ENCODE data around the gene LDLRAD3.

DNA sequence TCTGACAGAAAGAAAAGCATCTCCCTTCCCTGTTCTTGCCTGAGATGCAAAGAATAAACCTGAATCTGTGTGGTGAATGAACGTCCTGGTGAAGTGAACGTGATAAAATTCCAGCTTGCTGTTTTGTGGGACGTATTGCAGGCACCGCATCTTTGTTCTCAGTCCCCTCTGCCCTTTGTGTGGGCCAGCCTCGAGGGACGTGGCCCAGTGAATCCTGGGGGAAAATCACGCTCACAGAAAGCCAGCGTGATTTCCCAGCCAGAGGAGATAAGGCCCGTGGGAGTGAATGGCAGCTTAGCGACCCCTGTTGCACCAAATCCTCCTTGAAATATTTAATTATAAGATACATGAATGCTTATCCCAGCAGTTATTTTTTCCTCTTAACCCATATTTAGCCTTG lies 216.2 kb downstream of the LDLRAD3 start:
- no peak for TF ChIP-seq ZFP30 (CRISPR knock-in tag; IDR thresholded peaks at IDR 0.05)
- TF ChIP-seq ZFP3 (CRISPR knock-in tag; IDR thresholded peaks at IDR 0.05): no peak
- no peak for TF ChIP-seq ZNF70 (CRISPR knock-in tag; IDR thresholded peaks at IDR 0.05)

Measured in SK-N-SH treated with all-trans-retinoic acid at 6 μM for 48 hours (cell line).